GM12872 (cell line): ENCODE results near the gene METTL23.

Source experiments
- CTCF ChIP-seq: IDR thresholded peaks from 3 replicates; pipeline ENCODE4 v1.5.1; 2011; ENCODE audit warnings: low read depth, mild to moderate bottlenecking, low read length, moderate library complexity; ENCODE audit not compliant: insufficient read depth

The METTL23 gene

GRCh38 chr17:76738468-76738850 lies 11.8 kb downstream of the METTL23 start:
- no peak for TF ChIP-seq CTCF

GRCh38 chr17:76740329-76741118 lies 13.9 kb downstream of the METTL23 start:
- TF ChIP-seq CTCF, result no peak

- no peak for TF ChIP-seq CTCF
Observed at GRCh38 chr17:76742958-76743357, 16.3 kb downstream of the METTL23 start.

GRCh38 chr17:76744747-76745146 lies 18.1 kb downstream of the METTL23 start:
- TF ChIP-seq CTCF, result no peak

- TF ChIP-seq CTCF, result no peak
Observed at GRCh38 chr17:76747716-76748363, 21.2 kb downstream of the METTL23 start.

- no peak for TF ChIP-seq CTCF
Observed at GRCh38 chr17:76748657-76749056, 22.0 kb downstream of the METTL23 start.

GRCh38 chr17:76751416-76751993 lies 24.9 kb downstream of the METTL23 start:
- TF ChIP-seq CTCF, result no peak
